Hippocampal formation (tissue), 2 donors: ENCODE data around the gene CZIB.
"Not testable (repeated sequence)": the region's sequence is repeated elsewhere in the genome, so short reads cannot be mapped to it uniquely, and the experiment has no call there.

ENCODE experiments used
- DNase-seq, 2 donors: peaks; one replicate each; lab custom pipeline; 2025; lab: John Stamatoyannopoulos, UW

Gene CZIB

DNA sequence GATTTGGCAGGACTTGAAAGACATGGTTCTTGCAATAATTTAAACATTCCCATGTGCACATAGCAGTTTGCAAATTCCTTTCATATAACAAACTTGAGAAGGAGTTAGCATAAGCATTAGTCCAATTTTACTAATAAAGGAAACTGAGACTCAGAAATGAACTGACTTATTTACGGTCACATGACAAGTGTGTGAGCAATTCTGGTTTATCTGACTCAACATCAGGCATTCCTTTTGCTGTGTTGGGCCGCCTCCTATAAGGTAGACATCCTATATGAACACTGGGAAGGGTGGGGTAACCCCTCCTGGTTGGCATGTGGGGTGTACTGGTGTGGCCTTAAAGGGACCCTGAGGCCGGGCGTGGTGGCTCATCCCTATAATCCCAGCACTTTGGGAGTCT is 32.3 kb downstream of the CZIB start:
- DNase-seq = no peak

DNA sequence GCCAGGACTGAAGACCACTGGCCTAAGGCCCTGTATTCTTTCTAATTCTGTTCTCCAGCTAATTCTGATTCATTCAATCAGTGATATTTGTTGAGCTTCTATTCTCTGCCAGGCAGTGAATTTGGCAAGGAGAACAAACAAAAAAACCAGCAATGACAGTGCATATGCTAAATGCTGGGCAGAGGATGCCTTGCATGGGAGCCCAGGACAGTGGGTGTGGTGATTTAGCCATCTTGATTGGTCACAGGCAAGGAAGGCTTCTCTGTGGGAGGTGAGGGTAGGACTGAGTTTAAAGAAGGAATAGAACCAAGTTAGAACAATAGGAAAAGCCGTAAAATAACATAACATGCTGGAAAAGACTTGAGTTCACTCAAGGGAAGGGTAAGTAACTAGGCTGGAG is 33.0 kb downstream of the CZIB start:
- DNase-seq = no peak

DNA sequence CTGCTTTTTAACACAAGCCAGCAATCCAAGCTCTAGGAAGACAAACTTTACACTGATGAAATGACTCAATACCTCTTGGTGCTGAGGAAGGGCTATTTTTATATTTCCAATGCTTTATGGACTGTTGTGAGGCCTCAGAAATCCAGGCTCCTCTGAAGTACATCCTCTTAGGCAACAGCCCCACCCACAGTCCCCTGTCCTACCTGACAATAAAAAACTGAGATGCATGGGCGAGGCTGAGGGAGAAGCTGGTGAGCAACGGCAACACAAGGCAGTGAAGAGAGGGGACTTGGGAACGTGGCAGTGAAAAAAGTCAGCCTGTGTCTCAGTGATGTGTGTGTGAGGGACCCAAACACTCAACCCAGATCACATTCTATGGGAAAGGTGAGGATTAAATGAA is 33.9 kb downstream of the CZIB start:
- DNase-seq = no peak

DNA sequence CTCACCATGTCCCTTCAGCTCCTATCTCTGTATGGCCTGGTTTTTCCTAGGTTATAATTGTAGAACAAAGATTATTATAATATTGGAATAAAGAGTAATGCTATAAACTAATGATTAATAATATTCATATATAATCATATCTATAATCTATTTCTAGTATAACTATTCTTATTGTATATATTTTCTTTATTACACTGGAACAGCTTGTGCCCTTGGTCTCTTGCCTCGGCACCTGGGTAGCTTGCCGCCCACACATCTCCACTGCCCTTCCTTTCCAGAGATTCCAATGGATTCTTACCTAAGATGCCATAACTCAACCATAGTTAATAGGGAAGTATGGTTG is 34.5 kb downstream of the CZIB start:
- DNase-seq = not testable (repeated sequence)

DNA sequence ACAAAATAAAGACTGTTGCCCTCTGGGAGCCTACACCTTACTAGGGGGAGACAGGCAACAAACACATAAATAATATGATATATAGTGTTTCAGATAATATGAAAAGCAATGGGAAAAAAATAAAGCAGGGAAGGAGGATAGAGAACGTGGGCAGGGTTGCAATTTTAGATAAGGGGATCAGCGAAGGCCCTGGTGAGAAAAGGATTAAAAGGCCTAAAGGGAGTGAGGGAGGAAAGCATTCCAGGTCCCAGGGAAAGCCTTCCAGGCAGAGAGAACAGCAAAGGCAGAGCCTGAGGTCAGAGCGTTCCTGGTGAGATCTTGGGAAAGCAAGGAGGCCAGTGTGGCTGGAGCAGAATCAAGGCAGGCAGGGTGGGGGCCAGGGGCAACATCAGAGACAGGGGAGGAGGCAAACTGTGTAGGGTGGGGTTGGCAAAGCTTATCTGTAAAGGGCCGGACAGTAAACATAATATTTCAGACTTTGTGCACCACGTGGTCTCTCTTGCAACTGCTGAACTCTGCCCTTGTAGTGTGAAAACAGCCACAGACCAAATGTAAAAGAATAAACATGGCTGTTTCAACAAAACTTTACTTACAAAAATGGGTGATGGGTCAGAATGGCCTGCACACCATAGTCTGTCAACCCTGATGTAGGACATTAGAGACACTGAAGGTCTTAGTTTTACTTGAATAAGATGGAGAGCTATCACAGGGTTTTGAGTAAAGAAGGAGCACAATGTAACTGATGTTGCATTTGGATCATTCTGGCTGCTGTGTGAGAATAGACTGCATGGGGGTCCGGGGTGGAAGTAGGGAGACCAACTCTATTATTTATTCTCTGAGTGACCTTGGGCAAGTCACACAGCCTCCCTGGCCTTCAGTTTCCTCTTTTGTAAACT is 37.1 kb downstream of the CZIB start:
- no peak for DNase-seq

DNA sequence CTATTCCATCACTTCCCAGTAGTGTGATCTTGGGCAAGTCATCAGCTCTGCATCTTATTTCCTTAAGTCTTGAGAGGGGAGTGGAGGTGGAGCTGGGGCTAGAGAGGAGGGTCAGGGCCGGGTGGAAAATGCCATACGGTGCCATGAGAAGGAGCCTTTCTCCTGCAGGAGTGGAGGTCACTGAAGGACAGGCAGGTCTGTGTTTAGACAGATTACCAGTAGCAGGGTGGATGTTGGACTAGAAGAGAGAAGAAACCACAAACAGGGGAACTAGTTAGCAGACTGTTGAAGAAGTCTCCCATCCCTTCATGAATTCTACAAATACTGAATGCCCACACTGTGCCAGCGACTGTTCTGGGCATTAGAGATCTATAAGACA is 37.7 kb downstream of the CZIB start:
- no peak for DNase-seq

DNA sequence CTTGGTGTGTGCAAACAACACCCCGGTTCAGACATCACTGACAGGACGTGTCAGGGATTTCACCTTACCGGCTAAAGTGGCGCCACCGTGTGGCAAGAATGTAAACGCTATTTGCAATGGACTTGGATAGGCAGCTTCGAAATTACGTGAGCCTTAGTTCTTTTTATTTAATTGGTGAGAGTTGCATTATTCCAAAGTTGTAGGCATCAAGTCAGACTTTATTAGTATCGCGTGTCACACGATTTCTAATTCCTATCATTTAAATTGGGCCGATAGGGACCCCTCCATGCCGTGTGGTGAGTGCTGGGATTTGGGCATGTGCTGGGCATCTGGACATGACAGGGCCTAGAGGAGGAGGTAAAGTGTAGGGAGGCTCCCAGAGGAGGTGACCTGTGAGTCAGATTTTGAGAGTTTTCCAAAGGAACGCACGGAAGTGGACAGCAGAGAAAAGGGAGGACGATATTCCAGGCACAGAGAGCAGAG is 38.3 kb downstream of the CZIB start:
- peak; percentile 46 to 53 for DNase-seq

DNA sequence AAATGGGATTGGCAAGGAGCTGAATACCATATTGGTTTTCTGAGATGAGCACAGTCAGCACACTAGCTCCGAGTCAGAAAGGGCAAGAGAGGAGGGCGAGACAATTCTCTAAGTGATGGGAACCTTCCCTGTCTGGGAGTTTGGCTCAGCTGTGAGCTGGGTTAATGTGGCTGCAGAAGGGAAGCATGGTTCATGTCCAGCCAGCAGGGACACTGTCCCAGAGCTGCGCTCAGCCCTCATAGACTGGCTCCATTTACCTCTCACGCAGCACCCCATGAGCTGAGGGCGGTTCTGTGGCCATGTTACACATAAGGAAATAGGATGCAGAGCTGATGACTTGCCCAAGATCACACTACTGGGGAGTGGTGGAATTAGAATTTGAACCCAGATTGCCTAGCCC is 39.5 kb downstream of the CZIB start:
- DNase-seq = no peak

DNA sequence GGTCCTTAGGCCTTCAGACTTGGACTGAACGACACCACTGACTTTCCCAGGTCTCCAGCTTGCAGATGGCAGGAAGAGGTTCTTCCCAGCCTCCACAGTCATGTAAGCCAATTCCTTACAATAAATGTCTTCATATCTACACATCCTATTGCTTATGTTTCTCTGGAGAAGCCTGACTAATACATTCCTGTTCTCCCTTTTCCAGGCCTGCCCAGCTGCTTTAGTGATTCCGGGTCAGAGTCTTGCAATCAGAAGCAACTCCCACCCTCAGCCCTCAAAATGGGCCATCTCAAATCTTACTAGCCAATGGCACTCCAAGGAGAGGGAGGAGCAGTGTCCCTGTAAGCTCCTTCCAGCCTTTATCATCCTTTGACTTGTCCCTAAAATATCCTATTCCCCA is 40.2 kb downstream of the CZIB start:
- no peak for DNase-seq

DNA sequence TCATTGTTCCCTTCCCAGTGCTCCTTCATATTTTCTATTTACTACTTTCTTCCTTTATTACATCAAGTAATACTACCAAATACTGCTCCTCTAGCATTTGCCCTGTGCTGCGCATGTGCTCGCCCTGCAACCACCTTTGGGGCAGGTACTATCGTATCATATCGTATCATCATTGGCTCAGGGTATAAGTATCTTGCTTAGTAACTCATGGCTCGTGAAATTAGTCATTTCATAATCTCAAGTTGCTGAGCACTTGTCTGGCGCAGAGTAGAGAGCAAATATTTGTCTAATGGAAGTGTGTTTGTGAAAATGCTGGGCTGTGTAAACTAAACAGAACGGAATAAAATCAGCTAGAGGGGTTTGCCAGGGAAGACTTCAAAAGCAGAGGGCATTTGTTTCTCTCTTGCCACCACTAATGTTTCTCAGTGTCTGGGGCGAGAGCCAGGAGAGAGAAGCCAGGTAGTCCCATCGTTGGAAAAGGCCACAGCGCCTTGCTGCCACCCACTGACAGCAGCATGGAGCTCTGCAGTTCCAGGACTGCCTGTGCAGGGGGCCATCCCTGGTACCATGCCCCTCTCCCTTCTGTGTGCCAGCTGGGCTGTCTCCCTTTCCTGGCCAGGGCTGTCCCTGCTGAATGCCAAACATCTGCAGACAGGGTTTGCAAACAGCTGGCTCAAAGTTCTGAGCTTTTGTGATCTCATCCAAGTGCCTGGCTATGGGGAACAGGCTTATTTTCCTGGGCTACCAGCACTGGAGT is 43.8 kb downstream of the CZIB start:
- DNase-seq = no peak

DNA sequence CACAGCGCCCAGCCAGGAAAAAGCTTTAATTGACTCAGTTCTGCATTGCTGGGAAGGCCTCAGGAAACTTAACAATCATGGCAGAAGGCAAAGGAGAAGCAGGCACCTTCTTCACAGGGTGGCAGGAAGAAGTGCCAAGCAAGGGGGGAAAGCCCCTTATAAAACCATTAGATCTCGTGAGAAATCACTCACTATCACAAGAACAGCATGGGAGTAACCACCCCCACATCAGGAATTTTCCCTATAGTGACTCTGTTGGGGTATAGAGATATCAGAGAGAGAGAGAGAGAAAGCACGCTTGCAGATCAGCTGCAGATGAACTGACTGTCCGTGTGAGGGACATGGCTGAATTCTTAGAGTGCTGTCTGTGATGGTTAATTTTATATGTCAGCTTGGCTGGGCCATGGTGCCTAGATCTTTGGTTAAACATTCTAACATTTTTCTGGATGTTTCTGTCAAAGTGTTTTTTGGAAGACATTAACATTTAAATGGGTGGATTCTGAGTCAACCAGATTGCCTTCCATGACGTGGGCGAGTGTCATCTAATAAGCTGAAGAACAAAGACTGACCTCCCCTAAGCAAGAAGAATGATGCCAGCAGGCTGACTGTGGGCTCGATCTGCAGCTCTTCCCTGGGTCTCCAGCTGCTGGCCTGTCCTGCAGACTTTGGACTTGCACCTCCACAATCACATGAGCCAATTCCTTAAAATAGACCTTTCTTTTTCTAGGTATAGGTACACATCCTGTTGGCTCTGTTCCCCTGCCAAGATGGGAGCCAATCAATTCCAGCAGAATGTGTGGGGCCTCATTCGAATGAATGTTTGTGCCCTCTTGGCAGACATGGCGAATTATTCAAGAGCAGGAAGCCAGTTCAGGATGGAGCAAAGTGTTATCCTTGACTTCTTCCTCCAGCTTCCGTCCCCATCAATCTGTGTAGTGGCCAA is 45.2 kb downstream of the CZIB start:
- no peak for DNase-seq

DNA sequence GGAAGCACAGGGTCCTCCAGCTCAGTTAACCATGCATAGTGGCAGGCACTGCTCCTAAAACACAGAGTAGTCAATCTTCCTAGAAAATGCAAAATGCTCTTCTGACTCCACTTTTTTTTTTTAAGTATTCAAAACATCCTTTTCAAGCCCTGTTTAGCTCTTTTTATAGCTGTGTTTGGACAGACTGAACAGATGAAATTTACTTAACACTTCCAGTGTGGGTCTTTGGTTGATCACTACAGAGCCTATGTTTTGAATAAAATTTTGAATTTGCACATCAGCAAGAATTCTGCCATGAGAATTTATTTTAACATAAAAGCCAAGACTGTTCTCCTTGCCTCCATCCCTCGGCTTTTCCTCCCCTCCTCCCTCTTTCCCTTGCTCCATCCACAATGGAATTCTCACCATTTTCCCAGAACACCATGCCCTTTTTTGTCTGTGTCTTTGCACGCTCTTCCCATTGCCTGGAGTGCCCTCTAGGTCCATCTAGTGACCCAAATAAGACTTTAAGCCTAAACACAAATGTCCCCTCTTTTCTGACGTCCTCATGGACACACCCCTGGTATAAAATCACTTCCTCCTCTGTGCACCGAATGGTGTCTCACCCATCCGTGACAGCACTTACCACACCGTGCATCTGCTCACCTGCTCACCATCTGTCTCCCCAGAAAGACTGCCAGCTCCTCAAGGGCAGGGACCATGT is 47.9 kb downstream of the CZIB start:
- DNase-seq = no peak

DNA sequence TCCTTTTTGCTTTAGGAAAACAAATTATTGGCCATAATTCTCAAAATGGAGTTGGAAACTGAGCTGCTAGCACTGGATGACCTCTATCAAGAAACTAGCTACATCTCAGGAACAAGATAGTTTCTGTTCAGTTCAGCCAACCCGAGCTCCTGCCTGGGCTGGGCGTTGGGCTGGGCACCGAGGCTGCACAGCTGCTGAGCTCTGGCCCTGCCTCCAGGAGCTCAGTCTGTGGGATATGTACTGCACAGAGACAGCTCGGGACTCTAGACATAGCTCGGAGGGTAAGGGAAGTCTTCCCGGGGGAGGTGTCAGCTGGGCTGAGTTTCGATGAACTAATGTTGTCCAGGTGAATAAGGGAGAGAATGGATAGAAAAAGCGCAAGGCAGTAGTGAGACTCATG is 53.5 kb downstream of the CZIB start:
- no peak for DNase-seq

DNA sequence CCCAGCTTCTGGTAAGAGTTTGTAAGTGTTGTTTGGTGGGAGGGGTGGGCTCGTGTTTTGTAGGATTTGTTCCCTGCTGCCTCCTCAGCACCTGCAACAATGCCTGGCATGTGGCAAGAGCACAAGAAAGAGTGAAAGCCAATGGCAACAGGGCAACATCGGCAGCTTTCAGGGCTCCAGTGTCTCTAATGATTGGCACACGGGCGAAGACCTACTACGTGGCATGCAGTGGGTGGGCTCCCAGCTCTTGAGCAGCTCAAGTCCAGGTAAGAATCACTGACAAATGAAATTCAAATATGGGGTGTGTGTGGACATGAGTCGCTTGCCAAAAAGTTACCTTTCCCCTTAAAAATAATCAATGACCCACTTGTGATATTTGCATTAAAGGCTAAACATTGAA is 54.1 kb downstream of the CZIB start:
- DNase-seq = no peak

DNA sequence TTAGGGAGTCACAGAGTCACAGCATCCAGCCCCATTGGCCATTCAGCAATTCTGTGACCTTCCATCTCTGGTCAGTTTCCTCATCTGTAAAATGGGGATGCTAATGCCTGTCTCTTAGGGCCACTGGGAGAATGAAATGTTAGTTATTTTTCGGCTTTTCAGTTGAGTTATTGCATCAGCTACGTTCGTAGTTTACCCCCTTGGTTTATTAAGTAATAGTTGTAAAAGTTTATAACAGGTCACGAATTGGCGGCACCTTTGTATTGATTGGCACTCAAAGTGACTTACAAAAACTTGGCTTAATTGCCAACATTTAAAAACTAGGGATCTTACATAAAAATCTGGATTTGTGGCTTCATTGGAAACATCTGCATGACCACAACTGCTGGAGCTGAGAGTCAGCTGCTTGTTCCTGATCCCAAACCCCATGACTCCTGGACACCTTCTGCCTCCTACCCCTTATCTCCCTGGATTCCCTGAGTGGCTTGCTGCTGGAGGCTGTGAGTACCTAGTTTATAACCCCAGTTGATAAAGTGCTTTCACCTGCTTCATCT is 54.9 kb downstream of the CZIB start:
- no peak for DNase-seq
